Keratinocyte (primary cell): Measurements from ENCODE around the gene RPL27A. TPM values are rescaled to one million over a fixed set of nuclear protein-coding genes. Genes with fewer than 3 reads are reported as not detected.

Source experiments
- DNase-seq: peaks from one replicate; pipeline ENCODE4 v3.0.0-alpha.2; 2011; ENCODE audit warnings: low read depth, missing footprints, low spot score
- FAIRE-seq: peaks from 2 replicates; lab custom pipeline; 2011; peaks lifted over from hg19 to GRCh38; lab: Jason Lieb, UNC
- H2AFZ ChIP-seq: 2 replicates; pipeline ENCODE4 v1.6.0; 2012; ENCODE audit warnings: low read length, control low read depth, inconsistent platforms; ENCODE audit not compliant: control insufficient read depth
- H3K27ac ChIP-seq: 2 replicates; pipeline ENCODE4 v1.5.1; 2011; ENCODE audit warnings: low read length; ENCODE audit not compliant: control insufficient read depth, insufficient read depth
- H3K27me3 ChIP-seq: 3 replicates; pipeline ENCODE4 v1.6.0; 2011; ENCODE audit warnings: low read length; ENCODE audit not compliant: control insufficient read depth, insufficient read depth; ENCODE audit errors: extremely low read depth
- H3K36me3 ChIP-seq, 2 experiments: 2 replicates in 1 of 2; 3 replicates in 1 of 2; pipeline ENCODE4 v1.5.1; 2011; ENCODE audit warnings: low read length in 2 of 2, mild to moderate bottlenecking in 1 of 2; ENCODE audit not compliant: control insufficient read depth in 2 of 2, insufficient read depth in 2 of 2; ENCODE audit errors: extremely low read depth in 1 of 2
- H3K4me1 ChIP-seq: 3 replicates; pipeline ENCODE4 v1.5.1; 2011; ENCODE audit warnings: low read length; ENCODE audit not compliant: control insufficient read depth, insufficient read depth; ENCODE audit errors: extremely low read depth
- H3K4me2 ChIP-seq: 3 replicates; pipeline ENCODE4 v1.6.0; 2011; ENCODE audit warnings: low read depth, low read length; ENCODE audit not compliant: control insufficient read depth, insufficient read depth; ENCODE audit errors: extremely low read depth
- H3K4me3 ChIP-seq, 3 experiments: fragments of 200-600 bp in 1 of 3; sonication (generic) in 1 of 3; 2 replicates in 2 of 3; 3 replicates in 1 of 3; pipeline ENCODE4 v1.5.1; 2011 to 2016; ENCODE audit warnings: low read length in 3 of 3, mild to moderate bottlenecking in 3 of 3, control low read depth in 2 of 3, inconsistent platforms in 1 of 3, low read depth in 1 of 3, mixed read lengths in 1 of 3, mixed run types in 1 of 3, moderate library complexity in 1 of 3; ENCODE audit not compliant: control insufficient read depth in 2 of 3, insufficient read depth in 2 of 3; ENCODE audit errors: extremely low read depth in 1 of 3
- H3K79me2 ChIP-seq: 2 replicates; pipeline ENCODE4 v1.6.0; 2012; ENCODE audit warnings: low read length; ENCODE audit not compliant: control insufficient read depth, insufficient read depth
- H3K9ac ChIP-seq: 3 replicates; pipeline ENCODE4 v1.6.0; 2011; ENCODE audit warnings: low read length; ENCODE audit not compliant: control insufficient read depth, insufficient read depth; ENCODE audit errors: extremely low read depth
- H3K9me1 ChIP-seq: 3 replicates; pipeline ENCODE4 v1.6.0; 2011; ENCODE audit warnings: low read length; ENCODE audit not compliant: control insufficient read depth, insufficient read depth; ENCODE audit errors: extremely low read depth
- H3K9me3 ChIP-seq: 2 replicates; pipeline ENCODE4 v1.5.1; 2012; ENCODE audit warnings: low read depth, low read length; ENCODE audit not compliant: control insufficient read depth
- H4K20me1 ChIP-seq: 3 replicates; pipeline ENCODE4 v1.6.0; 2011; ENCODE audit warnings: low read length; ENCODE audit not compliant: control insufficient read depth, insufficient read depth; ENCODE audit errors: extremely low read depth
- CTCF ChIP-seq, 3 experiments: IDR thresholded peaks in 1 of 3; conservative IDR thresholded peaks in 1 of 3; optimal IDR thresholded peaks in 1 of 3; 2 replicates in 2 of 3; 3 replicates in 1 of 3; pipeline versions ENCODE3 to v1.5.1; 2011; ENCODE audit warnings: low read length in 3 of 3, mild to moderate bottlenecking in 3 of 3, moderate library complexity in 2 of 3, control low read depth in 1 of 3, inconsistent platforms in 1 of 3; ENCODE audit not compliant: insufficient read depth in 2 of 3; ENCODE audit errors: extremely low read depth in 1 of 3
- EZH2 ChIP-seq: IDR thresholded peaks from one replicate; pipeline ENCODE4 v1.6.1; 2012; ENCODE audit warnings: inconsistent platforms, mild to moderate bottlenecking, low read length, moderate library complexity
- dilution Hi-C: fragments of 300-500 bp; cut with MboI; formaldehyde crosslinking; loops from one replicate; pipeline ENCODE4 v1.7.0; 2020; ENCODE audit warnings: low sequenced_read_pairs; ENCODE audit not compliant: extremely low pct_ligation_motif_present
- polyA plus RNA-seq, 5 experiments: library from polyadenylated mRNA; depleted of rRNA in 3 of 5; stranded (reverse) in 3 of 5; stranded (forward) in 1 of 5; unstranded in 1 of 5; fragments of >200 nt; gene quantifications; 1 replicate in 1 of 5; 2 replicates in 3 of 5; 3 replicates in 1 of 5; pipeline versions ENCODE4 v1.2.1 to v1.2.3, GENCODE V29; 2011 to 2012; ENCODE audit warnings: missing spikeins in 2 of 5, low read depth in 1 of 5, low replicate concordance in 1 of 5

The RPL27A gene
- polyA plus RNA-seq, 1 donor (not counting 4 experiments of a cell fraction or from before 2014, with no cell fraction given): 1,483 TPM

- Histone ChIP-seq H3K9me3 (no peaks in the 10 kb centered on the region), H3K9ac (no peak overlapping the region), H3K79me2 (no peaks in the 10 kb centered on the region), H3K27ac (peak overlapping the region; percentile 2), H2AFZ (no peak overlapping the region), H3K36me3 (peaks cover 13 to 25% of the 10 kb centered on the region in 2 experiments), H3K27me3 (no peaks in the 10 kb centered on the region), H3K4me3 (no peak overlapping the region), H3K4me2 (peak overlapping the region; percentile 73), H3K9me1 (peaks cover 2% of the 10 kb centered on the region), H4K20me1 (no peaks in the 10 kb centered on the region), H3K4me1 (peaks cover 54% of the 10 kb centered on the region)
- peak; percentile 41 for FAIRE-seq
- dilution Hi-C loops: no loop called here
- DNase-seq: no peak
- no peak for TF ChIP-seq EZH2
- no peak for TF ChIP-seq CTCF (optimal IDR thresholded peaks at IDR 0.05 in 1 of 3, IDR thresholded peaks at IDR 0.05 in 1 of 3, conservative IDR thresholded peaks at IDR 0.05 in 1 of 3; ENCODE audit: extremely low read depth in 1 of 3, insufficient read depth in 2 of 3, low read length in 3 of 3)
Measured at GRCh38 chr11:8719721-8720120, 37.1 kb downstream of the RPL27A start.

- TF ChIP-seq CTCF (optimal IDR thresholded peaks at IDR 0.05 in 1 of 3, IDR thresholded peaks at IDR 0.05 in 1 of 3, conservative IDR thresholded peaks at IDR 0.05 in 1 of 3; ENCODE audit: extremely low read depth in 1 of 3, insufficient read depth in 2 of 3, low read length in 3 of 3) (no peak), EZH2 (no peak)
- DNase-seq (no peak), FAIRE-seq (no peak)
- dilution Hi-C loops: no loop called here
- Histone ChIP-seq H2AFZ (no peak overlapping the region), H3K36me3 (peaks cover 16 to 21% of the 10 kb centered on the region in 2 experiments), H3K27ac (no peak overlapping the region), H3K9me1 (no peaks in the 10 kb centered on the region), H3K4me3 (no peak overlapping the region), H3K4me1 (peaks cover 54% of the 10 kb centered on the region), H3K4me2 (peak overlapping the region; percentile 69), H3K27me3 (no peaks in the 10 kb centered on the region), H3K9me3 (no peaks in the 10 kb centered on the region), H3K9ac (peak overlapping the region; percentile 1), H4K20me1 (no peaks in the 10 kb centered on the region), H3K79me2 (no peaks in the 10 kb centered on the region)
Measured at GRCh38 chr11:8720352-8720751, 37.8 kb downstream of the RPL27A start.
